ENCODE data around the gene PPP2R2C. TPM values are rescaled to one million over a fixed set of nuclear protein-coding genes. Genes with fewer than 3 reads are reported as not detected.

Gene PPP2R2C
- polyA plus RNA-seq, 1 donor from 2014 or later = 34.4 TPM

GRCh38 chr4:6279582-6280289, 192.7 kb downstream of the PPP2R2C start:
- Histone ChIP-seq H3K36me3 (ENCODE audit: insufficient read depth, low read length) (no peaks in the 10 kb centered on the region), H3K27ac (ENCODE audit: low read length) (no peak overlapping the region), H3K9ac (ENCODE audit: low read length) (no peak overlapping the region), H4K20me1 (ENCODE audit: insufficient read depth) (no peaks in the 10 kb centered on the region), H3K79me2 (replicated peaks; ENCODE audit: insufficient read depth, low read length) (no peaks in the 10 kb centered on the region), H3K9me3 (ENCODE audit: low read length) (no peaks in the 10 kb centered on the region), H3K4me2 (ENCODE audit: low read length) (no peak overlapping the region), H3F3A (ENCODE audit: insufficient read depth, low read length, poor library complexity, severe bottlenecking) (no peaks in the 10 kb centered on the region), H2AFZ (ENCODE audit: low read depth, low read length) (no peak overlapping the region), H3K27me3 (ENCODE audit: insufficient read depth, low read depth, low read length) (no peaks in the 10 kb centered on the region), H3K4me3 (ENCODE audit: low read length) (no peak overlapping the region), H3K9me2 (ENCODE audit: insufficient read depth, low read length) (no peaks in the 10 kb centered on the region)
- TF ChIP-seq POLR2AphosphoS5 (IDR thresholded peaks at IDR 0.05) (no peak), CTCF (IDR thresholded peaks at IDR 0.05; ENCODE audit: poor library complexity, severe bottlenecking) (no peak), TAF1 (IDR thresholded peaks at IDR 0.05; ENCODE audit: low read depth) (no peak), SMC3 (conservative IDR thresholded peaks at IDR 0.05; ENCODE audit: poor library complexity) (no peak), RAD21 (conservative IDR thresholded peaks at IDR 0.05) (no peak), REST (IDR thresholded peaks at IDR 0.05; ENCODE audit: borderline replicate concordance) (no peak), MXI1 (conservative IDR thresholded peaks at IDR 0.05; ENCODE audit: poor library complexity, severe bottlenecking) (no peak), EP300 (conservative IDR thresholded peaks at IDR 0.05; ENCODE audit: poor library complexity, severe bottlenecking) (no peak), EZH2 (IDR thresholded peaks at IDR 0.05; ENCODE audit: borderline replicate concordance, insufficient read depth, low read length, poor library complexity, severe bottlenecking) (no peak)

GRCh38 chr4:6278801-6279197, 193.6 kb downstream of the PPP2R2C start:
- Histone ChIP-seq H3K36me3 (ENCODE audit: insufficient read depth, low read length) (no peaks in the 10 kb centered on the region), H4K20me1 (ENCODE audit: insufficient read depth) (no peaks in the 10 kb centered on the region), H2AFZ (ENCODE audit: low read depth, low read length) (no peak overlapping the region), H3K27ac (ENCODE audit: low read length) (no peak overlapping the region), H3F3A (ENCODE audit: insufficient read depth, low read length, poor library complexity, severe bottlenecking) (no peaks in the 10 kb centered on the region), H3K27me3 (ENCODE audit: insufficient read depth, low read depth, low read length) (no peaks in the 10 kb centered on the region), H3K4me2 (ENCODE audit: low read length) (no peak overlapping the region), H3K9me2 (ENCODE audit: insufficient read depth, low read length) (no peaks in the 10 kb centered on the region), H3K9me3 (ENCODE audit: low read length) (no peaks in the 10 kb centered on the region), H3K9ac (ENCODE audit: low read length) (no peak overlapping the region), H3K79me2 (replicated peaks; ENCODE audit: insufficient read depth, low read length) (no peaks in the 10 kb centered on the region), H3K4me3 (ENCODE audit: low read length) (no peak overlapping the region)
- TF ChIP-seq RAD21 (conservative IDR thresholded peaks at IDR 0.05) (no peak), MXI1 (conservative IDR thresholded peaks at IDR 0.05; ENCODE audit: poor library complexity, severe bottlenecking) (no peak), POLR2AphosphoS5 (IDR thresholded peaks at IDR 0.05) (no peak), EZH2 (IDR thresholded peaks at IDR 0.05; ENCODE audit: borderline replicate concordance, insufficient read depth, low read length, poor library complexity, severe bottlenecking) (no peak), TAF1 (IDR thresholded peaks at IDR 0.05; ENCODE audit: low read depth) (no peak), EP300 (conservative IDR thresholded peaks at IDR 0.05; ENCODE audit: poor library complexity, severe bottlenecking) (no peak), REST (IDR thresholded peaks at IDR 0.05; ENCODE audit: borderline replicate concordance) (no peak), SMC3 (conservative IDR thresholded peaks at IDR 0.05; ENCODE audit: poor library complexity) (no peak)
